Nephron (organoid): ENCODE measurements around the gene ALDH3B2.

Source experiments
- H3K27ac Mint-ChIP-seq, 3 experiments: 2 replicates each; pipeline ENCODE4 v1.8.0; 2020; ENCODE audit warnings: mixed read lengths in 3 of 3, mild to moderate bottlenecking in 2 of 3, moderate library complexity in 1 of 3
- H3K27me3 Mint-ChIP-seq: 2 replicates; pipeline ENCODE4 v1.8.0; 2021; ENCODE audit warnings: low read depth, mild to moderate bottlenecking, moderate library complexity, mixed read lengths
- H3K36me3 Mint-ChIP-seq: 2 replicates; pipeline ENCODE4 v1.8.0; 2020; ENCODE audit warnings: low read depth, mixed read lengths
- H3K4me1 Mint-ChIP-seq: 2 replicates; pipeline ENCODE4 v1.8.0; 2020; ENCODE audit warnings: mixed read lengths
- H3K4me3 Mint-ChIP-seq, 3 experiments: 2 replicates each; pipeline ENCODE4 v1.8.0; 2020; ENCODE audit warnings: mild to moderate bottlenecking in 3 of 3, mixed read lengths in 3 of 3, moderate library complexity in 2 of 3
- H3K9me3 Mint-ChIP-seq: 2 replicates; pipeline ENCODE4 v1.8.0; 2020; ENCODE audit warnings: mixed read lengths
- CTCF ChIP-seq, 3 experiments: fragments of 200-600 bp; sonication (generic); IDR thresholded peaks; one replicate each; pipeline ENCODE4 v1.5.0; 2021; ENCODE audit warnings: antibody characterized with exemption in 3 of 3; ENCODE audit not compliant: unreplicated experiment in 3 of 3

ALDH3B2 gene

GRCh38 chr11:67697846-67698245 lies 23.4 kb upstream of the ALDH3B2 start:
- no peaks in the 10 kb centered on the region for H3K4me1 Mint-ChIP-seq
- no peak overlapping the region for H3K27ac Mint-ChIP-seq
- peaks cover 18% of the 10 kb centered on the region for H3K9me3 Mint-ChIP-seq
- no peak for TF ChIP-seq CTCF (IDR thresholded peaks at IDR 0.05; ENCODE audit: unreplicated experiment in 3 of 3)
- no peak overlapping the region for H3K4me3 Mint-ChIP-seq
- peaks cover 33% of the 10 kb centered on the region for H3K27me3 Mint-ChIP-seq
- no peaks in the 10 kb centered on the region for H3K36me3 Mint-ChIP-seq

- no peaks in the 10 kb centered on the region for H3K36me3 Mint-ChIP-seq
- H3K4me1 Mint-ChIP-seq = no peaks in the 10 kb centered on the region
- H3K4me3 Mint-ChIP-seq = no peak overlapping the region
- H3K9me3 Mint-ChIP-seq = peaks cover 18% of the 10 kb centered on the region
- H3K27ac Mint-ChIP-seq = no peak overlapping the region
- TF ChIP-seq CTCF (IDR thresholded peaks at IDR 0.05; ENCODE audit: unreplicated experiment in 3 of 3) = no peak
- peaks cover 32% of the 10 kb centered on the region for H3K27me3 Mint-ChIP-seq
These were observed 22.6 kb upstream of the ALDH3B2 start for GRCh38 chr11:67696998-67697397.

- Mint-ChIP-seq H3K4me1 (peaks cover 5% of the 10 kb centered on the region), H3K27me3 (peaks cover 32% of the 10 kb centered on the region), H3K9me3 (peaks cover 18% of the 10 kb centered on the region), H3K36me3 (no peaks in the 10 kb centered on the region), H3K27ac (no peak overlapping the region), H3K4me3 (no peak overlapping the region)
- TF ChIP-seq CTCF (IDR thresholded peaks at IDR 0.05; ENCODE audit: unreplicated experiment in 3 of 3) = no peak
These were observed 21.2 kb upstream of the ALDH3B2 start for GRCh38 chr11:67695606-67696005.

- Mint-ChIP-seq H3K4me1 (peaks cover 5% of the 10 kb centered on the region), H3K4me3 (no peak overlapping the region), H3K36me3 (no peaks in the 10 kb centered on the region), H3K27me3 (peaks cover 28% of the 10 kb centered on the region), H3K27ac (no peak overlapping the region), H3K9me3 (peaks cover 12% of the 10 kb centered on the region)
- no peak for TF ChIP-seq CTCF (IDR thresholded peaks at IDR 0.05; ENCODE audit: unreplicated experiment in 3 of 3)
These were observed 20.6 kb upstream of the ALDH3B2 start for GRCh38 chr11:67694875-67695555.

GRCh38 chr11:67691149-67691548 lies 16.7 kb upstream of the ALDH3B2 start:
- Mint-ChIP-seq H3K36me3 (no peaks in the 10 kb centered on the region), H3K27me3 (peaks cover 7% of the 10 kb centered on the region), H3K9me3 (no peaks in the 10 kb centered on the region), H3K4me3 (no peak overlapping the region), H3K4me1 (peaks cover 5% of the 10 kb centered on the region), H3K27ac (no peak overlapping the region)
- TF ChIP-seq CTCF (IDR thresholded peaks at IDR 0.05; ENCODE audit: unreplicated experiment in 3 of 3) = peak in 2 of 3 experiments; percentile 23 to 31

DNA sequence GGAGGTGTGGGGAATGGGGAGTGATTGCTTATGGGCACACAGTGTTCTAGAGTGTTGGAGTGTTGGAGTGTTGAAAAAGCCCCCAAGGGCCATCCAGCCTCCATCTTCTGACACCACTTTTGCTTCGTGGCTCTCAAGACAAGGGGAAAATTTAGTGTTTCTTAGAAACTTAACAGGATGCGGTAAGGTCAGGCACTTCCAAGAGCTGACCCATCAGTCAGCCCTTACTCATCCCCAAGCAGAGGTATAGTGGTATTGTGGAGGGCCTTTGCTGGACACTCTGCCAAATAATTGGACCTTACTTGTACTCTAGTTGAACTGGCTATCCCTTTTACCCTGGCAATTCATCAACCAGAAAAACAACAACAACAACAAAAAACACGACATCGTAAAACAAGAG lies 14.8 kb upstream of the ALDH3B2 start:
- no peaks in the 10 kb centered on the region for H3K36me3 Mint-ChIP-seq
- no peaks in the 10 kb centered on the region for H3K9me3 Mint-ChIP-seq
- H3K4me3 Mint-ChIP-seq = no peak overlapping the region
- no peaks in the 10 kb centered on the region for H3K27me3 Mint-ChIP-seq
- no peak overlapping the region for H3K27ac Mint-ChIP-seq
- TF ChIP-seq CTCF (IDR thresholded peaks at IDR 0.05; ENCODE audit: unreplicated experiment in 3 of 3) = no peak
- peaks cover 14% of the 10 kb centered on the region for H3K4me1 Mint-ChIP-seq
